PFSK-1 (cell line): ENCODE measurements around the gene POR.

ENCODE experiments used
- POLR2AphosphoS5 ChIP-seq: IDR thresholded peaks from 2 replicates; pipeline ENCODE4 v1.6.1; 2012; ENCODE audit warnings: low read depth, mild to moderate bottlenecking, control low read depth, low read length, moderate library complexity
- TF ChIP-seq, protein P1 (sequence below), 2 experiments: IDR thresholded peaks; 2 replicates each; pipeline versions ENCODE4 v1.6.1 to v1.8.0; 2011 to 2012; ENCODE audit warnings: low read depth in 2 of 2, low read length in 2 of 2, control low read depth in 1 of 2, inconsistent platforms in 1 of 2, mild to moderate bottlenecking in 1 of 2, moderate library complexity in 1 of 2; ENCODE audit not compliant: insufficient read depth in 1 of 2

GRCh38 chr7:75889826-75890225, 25.1 kb upstream of the POR start:
- no peak for TF ChIP-seq POLR2AphosphoS5
- TF ChIP-seq, protein P1, sequence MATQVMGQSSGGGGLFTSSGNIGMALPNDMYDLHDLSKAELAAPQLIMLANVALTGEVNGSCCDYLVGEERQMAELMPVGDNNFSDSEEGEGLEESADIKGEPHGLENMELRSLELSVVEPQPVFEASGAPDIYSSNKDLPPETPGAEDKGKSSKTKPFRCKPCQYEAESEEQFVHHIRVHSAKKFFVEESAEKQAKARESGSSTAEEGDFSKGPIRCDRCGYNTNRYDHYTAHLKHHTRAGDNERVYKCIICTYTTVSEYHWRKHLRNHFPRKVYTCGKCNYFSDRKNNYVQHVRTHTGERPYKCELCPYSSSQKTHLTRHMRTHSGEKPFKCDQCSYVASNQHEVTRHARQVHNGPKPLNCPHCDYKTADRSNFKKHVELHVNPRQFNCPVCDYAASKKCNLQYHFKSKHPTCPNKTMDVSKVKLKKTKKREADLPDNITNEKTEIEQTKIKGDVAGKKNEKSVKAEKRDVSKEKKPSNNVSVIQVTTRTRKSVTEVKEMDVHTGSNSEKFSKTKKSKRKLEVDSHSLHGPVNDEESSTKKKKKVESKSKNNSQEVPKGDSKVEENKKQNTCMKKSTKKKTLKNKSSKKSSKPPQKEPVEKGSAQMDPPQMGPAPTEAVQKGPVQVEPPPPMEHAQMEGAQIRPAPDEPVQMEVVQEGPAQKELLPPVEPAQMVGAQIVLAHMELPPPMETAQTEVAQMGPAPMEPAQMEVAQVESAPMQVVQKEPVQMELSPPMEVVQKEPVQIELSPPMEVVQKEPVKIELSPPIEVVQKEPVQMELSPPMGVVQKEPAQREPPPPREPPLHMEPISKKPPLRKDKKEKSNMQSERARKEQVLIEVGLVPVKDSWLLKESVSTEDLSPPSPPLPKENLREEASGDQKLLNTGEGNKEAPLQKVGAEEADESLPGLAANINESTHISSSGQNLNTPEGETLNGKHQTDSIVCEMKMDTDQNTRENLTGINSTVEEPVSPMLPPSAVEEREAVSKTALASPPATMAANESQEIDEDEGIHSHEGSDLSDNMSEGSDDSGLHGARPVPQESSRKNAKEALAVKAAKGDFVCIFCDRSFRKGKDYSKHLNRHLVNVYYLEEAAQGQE (IDR thresholded peaks at IDR 0.05; ENCODE audit: insufficient read depth in 1 of 2, low read depth in 2 of 2, low read length in 2 of 2) = no peak
